ENCODE data around the gene OPTN.
"Not testable (repeated sequence)": the region's sequence is repeated elsewhere in the genome, so short reads cannot be mapped to it uniquely, and the experiment has no call there.

Gene OPTN

GRCh38 chr10:13091801-13092200 lies 8.2 kb upstream of the OPTN start:
- H3K27ac ChIP-seq (ENCODE audit: low read length), result no peak overlapping the region
- H3K36me3 ChIP-seq (ENCODE audit: control insufficient read depth in 1 of 2, insufficient read depth in 2 of 2, low read length in 2 of 2), result no peaks in the 10 kb centered on the region
- no peaks in the 10 kb centered on the region for H3K9me3 ChIP-seq (ENCODE audit: control insufficient read depth in 1 of 2, low read length in 2 of 2)
- H3K27me3 ChIP-seq (ENCODE audit: low read depth, low read length), result no peaks in the 10 kb centered on the region
- no peaks in the 10 kb centered on the region for H3K4me1 ChIP-seq (ENCODE audit: control insufficient read depth in 1 of 2, insufficient read depth in 2 of 2, low read length in 2 of 2)
- H3K4me3 ChIP-seq (ENCODE audit: low read depth in 1 of 2, low read length in 2 of 2), result no peak overlapping the region

- no peaks in the 10 kb centered on the region for H3K27me3 ChIP-seq (ENCODE audit: low read depth, low read length)
- H3K9me3 ChIP-seq (ENCODE audit: control insufficient read depth in 1 of 2, low read length in 2 of 2), result no peaks in the 10 kb centered on the region
- no peak overlapping the region for H3K4me3 ChIP-seq (ENCODE audit: low read depth in 1 of 2, low read length in 2 of 2)
- no peaks in the 10 kb centered on the region for H3K4me1 ChIP-seq (ENCODE audit: control insufficient read depth in 1 of 2, insufficient read depth in 2 of 2, low read length in 2 of 2)
- H3K36me3 ChIP-seq (ENCODE audit: control insufficient read depth in 1 of 2, insufficient read depth in 2 of 2, low read length in 2 of 2), result no peaks in the 10 kb centered on the region
- H3K27ac ChIP-seq (ENCODE audit: low read length), result no peak overlapping the region
Observed at GRCh38 chr10:13092291-13093102, 7.5 kb upstream of the OPTN start.

GRCh38 chr10:13094082-13094481 lies 5.9 kb upstream of the OPTN start:
- not testable (repeated sequence) for H3K4me3 ChIP-seq (ENCODE audit: low read depth in 1 of 2, low read length in 2 of 2); H3K36me3 ChIP-seq (ENCODE audit: control insufficient read depth in 1 of 2, insufficient read depth in 2 of 2, low read length in 2 of 2); H3K27ac ChIP-seq (ENCODE audit: low read length); H3K4me1 ChIP-seq (ENCODE audit: control insufficient read depth in 1 of 2, insufficient read depth in 2 of 2, low read length in 2 of 2); H3K9me3 ChIP-seq (ENCODE audit: control insufficient read depth in 1 of 2, low read length in 2 of 2); H3K27me3 ChIP-seq (ENCODE audit: low read depth, low read length)

GRCh38 chr10:13095094-13095493 lies 4.9 kb upstream of the OPTN start:
- Histone ChIP-seq H3K4me1 (ENCODE audit: control insufficient read depth in 1 of 2, insufficient read depth in 2 of 2, low read length in 2 of 2) (peaks cover 0 to 3% of the 10 kb centered on the region in 2 donors), H3K27ac (ENCODE audit: low read length) (no peak overlapping the region), H3K27me3 (ENCODE audit: low read depth, low read length) (no peaks in the 10 kb centered on the region), H3K4me3 (ENCODE audit: low read depth in 1 of 2, low read length in 2 of 2) (no peak overlapping the region), H3K9me3 (ENCODE audit: control insufficient read depth in 1 of 2, low read length in 2 of 2) (no peaks in the 10 kb centered on the region), H3K36me3 (ENCODE audit: control insufficient read depth in 1 of 2, insufficient read depth in 2 of 2, low read length in 2 of 2) (no peaks in the 10 kb centered on the region)

- H3K4me3 ChIP-seq (ENCODE audit: low read depth in 1 of 2, low read length in 2 of 2), result no peak overlapping the region
- H3K4me1 ChIP-seq (ENCODE audit: control insufficient read depth in 1 of 2, insufficient read depth in 2 of 2, low read length in 2 of 2), result peaks cover 0 to 3% of the 10 kb centered on the region in 2 donors
- no peak overlapping the region for H3K27ac ChIP-seq (ENCODE audit: low read length)
- H3K9me3 ChIP-seq (ENCODE audit: control insufficient read depth in 1 of 2, low read length in 2 of 2), result no peaks in the 10 kb centered on the region
- no peaks in the 10 kb centered on the region for H3K36me3 ChIP-seq (ENCODE audit: control insufficient read depth in 1 of 2, insufficient read depth in 2 of 2, low read length in 2 of 2)
- no peaks in the 10 kb centered on the region for H3K27me3 ChIP-seq (ENCODE audit: low read depth, low read length)
Observed at GRCh38 chr10:13095929-13096328, 4.0 kb upstream of the OPTN start.

- H3K9me3 ChIP-seq (ENCODE audit: control insufficient read depth in 1 of 2, low read length in 2 of 2), result no peaks in the 10 kb centered on the region
- peak overlapping the region; percentile 78 for H3K27ac ChIP-seq (ENCODE audit: low read length)
- no peaks in the 10 kb centered on the region for H3K36me3 ChIP-seq (ENCODE audit: control insufficient read depth in 1 of 2, insufficient read depth in 2 of 2, low read length in 2 of 2)
- H3K4me1 ChIP-seq (ENCODE audit: control insufficient read depth in 1 of 2, insufficient read depth in 2 of 2, low read length in 2 of 2), result peaks cover 3 to 5% of the 10 kb centered on the region in 2 donors
- H3K27me3 ChIP-seq (ENCODE audit: low read depth, low read length), result no peaks in the 10 kb centered on the region
- peak overlapping the region; percentile 90 to 98 for H3K4me3 ChIP-seq (ENCODE audit: low read depth in 1 of 2, low read length in 2 of 2)
Observed at GRCh38 chr10:13099144-13099665, 758 bp upstream of the OPTN start.

- peak overlapping the region; percentile 90 to 98 for H3K4me3 ChIP-seq (ENCODE audit: low read depth in 1 of 2, low read length in 2 of 2)
- H3K27me3 ChIP-seq (ENCODE audit: low read depth, low read length), result no peaks in the 10 kb centered on the region
- H3K9me3 ChIP-seq (ENCODE audit: control insufficient read depth in 1 of 2, low read length in 2 of 2), result no peaks in the 10 kb centered on the region
- peaks cover 3 to 5% of the 10 kb centered on the region in 2 donors for H3K4me1 ChIP-seq (ENCODE audit: control insufficient read depth in 1 of 2, insufficient read depth in 2 of 2, low read length in 2 of 2)
- peak overlapping the region; percentile 98 for H3K27ac ChIP-seq (ENCODE audit: low read length)
- no peaks in the 10 kb centered on the region for H3K36me3 ChIP-seq (ENCODE audit: control insufficient read depth in 1 of 2, insufficient read depth in 2 of 2, low read length in 2 of 2)
Observed at GRCh38 chr10:13100349-13101294, 659 bp downstream of the OPTN start.

GRCh38 chr10:13102002-13102794 lies 2.2 kb downstream of the OPTN start:
- peaks cover 3 to 5% of the 10 kb centered on the region in 2 donors for H3K4me1 ChIP-seq (ENCODE audit: control insufficient read depth in 1 of 2, insufficient read depth in 2 of 2, low read length in 2 of 2)
- peak overlapping the region; percentile 50 for H3K27ac ChIP-seq (ENCODE audit: low read length)
- H3K27me3 ChIP-seq (ENCODE audit: low read depth, low read length), result no peaks in the 10 kb centered on the region
- no peaks in the 10 kb centered on the region for H3K9me3 ChIP-seq (ENCODE audit: control insufficient read depth in 1 of 2, low read length in 2 of 2)
- H3K36me3 ChIP-seq (ENCODE audit: control insufficient read depth in 1 of 2, insufficient read depth in 2 of 2, low read length in 2 of 2), result no peaks in the 10 kb centered on the region
- peak overlapping the region; percentile 12 to 44 for H3K4me3 ChIP-seq (ENCODE audit: low read depth in 1 of 2, low read length in 2 of 2)

GRCh38 chr10:13103554-13103953 lies 3.6 kb downstream of the OPTN start:
- H3K4me1 ChIP-seq (ENCODE audit: control insufficient read depth in 1 of 2, insufficient read depth in 2 of 2, low read length in 2 of 2), result peaks cover 3 to 5% of the 10 kb centered on the region in 2 donors
- no peak overlapping the region for H3K27ac ChIP-seq (ENCODE audit: low read length)
- no peak overlapping the region for H3K4me3 ChIP-seq (ENCODE audit: low read depth in 1 of 2, low read length in 2 of 2)
- no peaks in the 10 kb centered on the region for H3K27me3 ChIP-seq (ENCODE audit: low read depth, low read length)
- no peaks in the 10 kb centered on the region for H3K9me3 ChIP-seq (ENCODE audit: control insufficient read depth in 1 of 2, low read length in 2 of 2)
- no peaks in the 10 kb centered on the region for H3K36me3 ChIP-seq (ENCODE audit: control insufficient read depth in 1 of 2, insufficient read depth in 2 of 2, low read length in 2 of 2)

- no peaks in the 10 kb centered on the region for H3K9me3 ChIP-seq (ENCODE audit: control insufficient read depth in 1 of 2, low read length in 2 of 2)
- H3K4me1 ChIP-seq (ENCODE audit: control insufficient read depth in 1 of 2, insufficient read depth in 2 of 2, low read length in 2 of 2), result peaks cover 0 to 5% of the 10 kb centered on the region in 2 donors
- H3K27ac ChIP-seq (ENCODE audit: low read length), result no peak overlapping the region
- no peaks in the 10 kb centered on the region for H3K27me3 ChIP-seq (ENCODE audit: low read depth, low read length)
- no peak overlapping the region for H3K4me3 ChIP-seq (ENCODE audit: low read depth in 1 of 2, low read length in 2 of 2)
- peaks cover 0 to 11% of the 10 kb centered on the region in 2 donors for H3K36me3 ChIP-seq (ENCODE audit: control insufficient read depth in 1 of 2, insufficient read depth in 2 of 2, low read length in 2 of 2)
Observed at GRCh38 chr10:13104697-13105096, 4.7 kb downstream of the OPTN start.

All from muscle layer of duodenum (tissue), 2 donors.